GM19468 (cell line): ENCODE results near the gene YARS1.
A peak's percentile ranks its signal among the peaks of the same experiment; 100 is the strongest.

Experiments used
- ATAC-seq: cut with Tn5 transposase; IDR thresholded peaks from one replicate; pipeline ENCODE4 v1.9.1; 2021; ENCODE audit warnings: mild to moderate bottlenecking, moderate library complexity, moderate number of reproducible peaks; ENCODE audit not compliant: unreplicated experiment; ENCODE audit errors: extremely low read depth

Gene YARS1

GRCh38 chr1:32817159-32817814, at the start of gene YARS1, which contains the start of gene S100PBP:
Gene YARS1, minus strand, starts transcription at chr1:32817358. Its CDS starts 114 bp downstream, at chr1:32817244.
Gene S100PBP, plus strand, starts transcription at chr1:32817653. Its CDS starts 8,447 bp downstream, at chr1:32826100.
- ATAC-seq: peak; percentile 77

- no peak for ATAC-seq
These were observed 48.7 kb upstream of the YARS1 start for GRCh38 chr1:32865639-32866405.

GRCh38 chr1:32864375-32865019, 47.3 kb upstream of the YARS1 start:
- no peak for ATAC-seq

- ATAC-seq: no peak
These were observed 46.7 kb upstream of the YARS1 start for GRCh38 chr1:32863881-32864245.

GRCh38 chr1:32863218-32863880, 46.2 kb upstream of the YARS1 start:
- no peak for ATAC-seq

- no peak for ATAC-seq
These were observed 44.9 kb upstream of the YARS1 start for GRCh38 chr1:32861904-32862695.

- ATAC-seq: no peak
These were observed 43.4 kb upstream of the YARS1 start for GRCh38 chr1:32860566-32860965.

GRCh38 chr1:32859915-32860314, 42.8 kb upstream of the YARS1 start:
- no peak for ATAC-seq

- ATAC-seq: no peak
These were observed 41.6 kb upstream of the YARS1 start for GRCh38 chr1:32858791-32859190.

- ATAC-seq: no peak
These were observed 41.0 kb upstream of the YARS1 start for GRCh38 chr1:32858136-32858535.

GRCh38 chr1:32855861-32856617, 38.9 kb upstream of the YARS1 start:
- no peak for ATAC-seq

GRCh38 chr1:32848354-32849063, 31.4 kb upstream of the YARS1 start:
- ATAC-seq: no peak

- ATAC-seq: no peak
These were observed 14.7 kb upstream of the YARS1 start for GRCh38 chr1:32831878-32832277.

- ATAC-seq: no peak
These were observed 13.1 kb upstream of the YARS1 start for GRCh38 chr1:32830092-32830852.

GRCh38 chr1:32828341-32828740, 11.2 kb upstream of the YARS1 start:
- ATAC-seq: no peak

GRCh38 chr1:32825181-32825580, 8.0 kb upstream of the YARS1 start:
- no peak for ATAC-seq

- ATAC-seq: no peak
These were observed 1.8 kb upstream of the YARS1 start for GRCh38 chr1:32818804-32819541.
